GM23338 (cell line): Measurements from ENCODE around the gene WRNIP1. TPM values are rescaled to one million over a fixed set of nuclear protein-coding genes. Genes with fewer than 3 reads are reported as not detected.

Experiments
- ATAC-seq: fragments of 200-7000 bp; cut with Tn5 transposase; 3 replicates; pipeline ENCODE4 v1.9.1; 2020
- DNase-seq: peaks from one replicate; pipeline ENCODE4 v3.0.0-alpha.2; 2015; ENCODE audit warnings: low spot score
- H2AFZ ChIP-seq: fragments of 200-600 bp; sonication (generic); 2 replicates; pipeline ENCODE4 v1.8.0; 2016; ENCODE audit warnings: antibody characterized with exemption, mild to moderate bottlenecking, moderate library complexity
- H3F3A ChIP-seq: fragments of 200-600 bp; sonication (generic); replicated peaks from 2 replicates; pipeline ENCODE4 v1.8.0; 2017; ENCODE audit warnings: antibody characterized with exemption, mixed run types, low read depth
- H3K27ac ChIP-seq: fragments of 200-600 bp; sonication (generic); 2 replicates; pipeline ENCODE4 v1.6.1; 2016; ENCODE audit warnings: low read depth
- H3K27me3 ChIP-seq: fragments of 200-600 bp; sonication (generic); 2 replicates; pipeline ENCODE4 v1.8.0; 2016; ENCODE audit warnings: mild to moderate bottlenecking, mixed run types, moderate library complexity; ENCODE audit not compliant: insufficient read depth
- H3K36me3 ChIP-seq: fragments of 200-600 bp; sonication (generic); 2 replicates; pipeline ENCODE4 v1.8.0; 2016; ENCODE audit warnings: mild to moderate bottlenecking; ENCODE audit not compliant: insufficient read depth
- H3K4me1 ChIP-seq: fragments of 200-600 bp; sonication (generic); 2 replicates; pipeline ENCODE4 v1.8.0; 2016; ENCODE audit warnings: mild to moderate bottlenecking, moderate library complexity; ENCODE audit not compliant: insufficient read depth
- H3K4me2 ChIP-seq: fragments of 200-600 bp; sonication (generic); 2 replicates; pipeline ENCODE4 v1.7.1; 2017; ENCODE audit warnings: mixed run types
- H3K4me3 ChIP-seq: fragments of 200-600 bp; sonication (generic); 2 replicates; pipeline ENCODE4 v1.6.1; 2016; ENCODE audit warnings: mixed run types
- H3K79me2 ChIP-seq: fragments of 200-600 bp; sonication (generic); replicated peaks from 2 replicates; pipeline ENCODE4 v1.8.0; 2017; ENCODE audit warnings: mild to moderate bottlenecking; ENCODE audit not compliant: insufficient read depth
- H3K9me2 ChIP-seq: fragments of 200-600 bp; sonication (generic); 2 replicates; pipeline ENCODE4 v1.8.0; 2017; ENCODE audit not compliant: insufficient read depth
- H4K20me1 ChIP-seq: fragments of 200-600 bp; sonication (generic); replicated peaks from 2 replicates; pipeline ENCODE4 v1.8.0; 2017; ENCODE audit warnings: mild to moderate bottlenecking; ENCODE audit not compliant: insufficient read depth
- H3K27ac Mint-ChIP-seq: 2 replicates; pipeline ENCODE4 v1.8.0; 2020; ENCODE audit warnings: inconsistent platforms, mild to moderate bottlenecking, moderate library complexity, mixed read lengths
- H3K27me3 Mint-ChIP-seq: 3 replicates; pipeline ENCODE4 v1.8.0; 2022; ENCODE audit warnings: low read depth, mild to moderate bottlenecking, moderate library complexity, mixed read lengths, inconsistent platforms; ENCODE audit not compliant: insufficient read depth, poor library complexity
- H3K36me3 Mint-ChIP-seq: 3 replicates; pipeline ENCODE4 v1.8.0; 2021; ENCODE audit warnings: low read depth, mild to moderate bottlenecking, inconsistent platforms, moderate library complexity, mixed read lengths
- H3K4me1 Mint-ChIP-seq: 3 replicates; pipeline ENCODE4 v1.8.0; 2020; ENCODE audit warnings: mild to moderate bottlenecking, inconsistent platforms, mixed read lengths
- H3K4me3 Mint-ChIP-seq: 3 replicates; pipeline ENCODE4 v1.8.0; 2021; ENCODE audit warnings: moderate library complexity, mild to moderate bottlenecking, inconsistent platforms, mixed read lengths
- H3K9me3 Mint-ChIP-seq: 3 replicates; pipeline ENCODE4 v1.8.0; 2020; ENCODE audit warnings: moderate library complexity, mild to moderate bottlenecking, inconsistent platforms, mixed read lengths
- CREB1 ChIP-seq: fragments of 250-450 bp; sonication (Bioruptor Pico); IDR thresholded peaks from 2 replicates; pipeline ENCODE4 v1.5.0; 2020; ENCODE audit warnings: low read depth, mild to moderate bottlenecking, moderate library complexity
- CTCF ChIP-seq, 2 experiments: fragments of 200-600 bp in 1 of 2; sonication (generic) in 1 of 2; conservative IDR thresholded peaks; 2 replicates each; pipeline versions ENCODE4 v1.5.1 to v1.6.1; 2016 to 2017; ENCODE audit warnings: antibody characterized with exemption in 2 of 2, low read depth in 2 of 2, mild to moderate bottlenecking in 2 of 2, moderate library complexity in 1 of 2
- EZH2 ChIP-seq: fragments of 200-600 bp; sonication (generic); IDR thresholded peaks from one replicate; pipeline ENCODE4 v1.8.0; 2017; ENCODE audit warnings: antibody characterized with exemption, mild to moderate bottlenecking, low read depth; ENCODE audit not compliant: unreplicated experiment
- EZH2phosphoT487 ChIP-seq: fragments of 200-600 bp; sonication (generic); IDR thresholded peaks from one replicate; pipeline ENCODE4 v1.8.1; 2018; ENCODE audit warnings: antibody characterized with exemption; ENCODE audit not compliant: unreplicated experiment
- JUNB ChIP-seq: IDR thresholded peaks from one replicate; pipeline ENCODE4 v1.6.1; 2016; ENCODE audit warnings: antibody characterized with exemption; ENCODE audit not compliant: unreplicated experiment
- NANOG ChIP-seq: IDR thresholded peaks from 2 replicates; pipeline ENCODE4 v1.6.1; 2016; ENCODE audit warnings: antibody characterized with exemption, borderline replicate concordance
- REST ChIP-seq: IDR thresholded peaks from one replicate; pipeline ENCODE4 v1.6.1; 2018; ENCODE audit warnings: antibody characterized with exemption; ENCODE audit not compliant: unreplicated experiment
- polyA plus RNA-seq: library from polyadenylated mRNA; unstranded; fragments of >200 nt; fragmentation: Nextera tagmentation; extraction: Ambion mirVana; gene quantifications from 2 replicates; pipeline ENCODE4 v1.2.1, GENCODE V29; 2016
- total RNA-seq: library from RNA; depleted of rRNA; stranded (reverse); fragments of >200 nt; shearing (Covaris generic); gene quantifications from 2 replicates; pipeline ENCODE4 v1.2.3, GENCODE V29; 2014

WRNIP1 gene
- total and polyA plus RNA-seq, 2 experiments from 2014 or later, result 27.6 to 66.0 TPM

- TF ChIP-seq CTCF (conservative IDR thresholded peaks at IDR 0.05; ENCODE audit: low read depth in 2 of 2), result no peak
- TF ChIP-seq REST, result no peak
- TF ChIP-seq JUNB, result no peak
- TF ChIP-seq EZH2phosphoT487, result no peak
- TF ChIP-seq EZH2, result no peak
- no peak for TF ChIP-seq CREB1 (CRISPR knock-in tag)
- TF ChIP-seq NANOG, result no peak
Observed at GRCh38 chr6:2754911-2755310, 10.3 kb upstream of the WRNIP1 start (continued).

- ATAC-seq, result no peak
- Histone ChIP-seq H3K27me3 (no peaks in the 10 kb centered on the region), H3K79me2 (no peaks in the 10 kb centered on the region), H3K4me3 (no peak overlapping the region), H3K4me2 (no peak overlapping the region), H3F3A (no peaks in the 10 kb centered on the region), H3K27ac (no peak overlapping the region), H3K9me2 (no peaks in the 10 kb centered on the region), H4K20me1 (no peaks in the 10 kb centered on the region), H3K36me3 (no peaks in the 10 kb centered on the region), H3K4me1 (no peaks in the 10 kb centered on the region), H2AFZ (no peak overlapping the region)
- TF ChIP-seq REST (no peak), EZH2phosphoT487 (no peak)
- Mint-ChIP-seq H3K4me3 (no peak overlapping the region), H3K27me3 (peaks cover 2% of the 10 kb centered on the region), H3K36me3 (0 out of 3 replicates have a peak, but pooled peaks cover 2% of the 10 kb centered on the region), H3K9me3 (peaks cover 2% of the 10 kb centered on the region; the same call in 1 of the 3 replicates), H3K27ac (no peak overlapping the region), H3K4me1 (no peaks in the 10 kb centered on the region)
- no peak for DNase-seq
Observed at GRCh38 chr6:2755456-2755855, 9.7 kb upstream of the WRNIP1 start.
